Retinal pigment epithelial cell (primary cell): ENCODE results near the gene SSH2.

Experiments
- DNase-seq: peaks from one replicate; pipeline ENCODE4 v3.0.0-alpha.2; 2010; ENCODE audit warnings: low read depth
- H3K4me3 ChIP-seq: 2 replicates; pipeline ENCODE4 v1.5.1; 2011; ENCODE audit warnings: mild to moderate bottlenecking, low read length, control low read depth, moderate library complexity
- TF ChIP-seq, protein P1 (sequence below): conservative IDR thresholded peaks from 2 replicates; pipeline ENCODE4 v1.5.1; 2011; ENCODE audit warnings: low read depth, low read length, control low read depth, inconsistent platforms

SSH2 gene

DNA sequence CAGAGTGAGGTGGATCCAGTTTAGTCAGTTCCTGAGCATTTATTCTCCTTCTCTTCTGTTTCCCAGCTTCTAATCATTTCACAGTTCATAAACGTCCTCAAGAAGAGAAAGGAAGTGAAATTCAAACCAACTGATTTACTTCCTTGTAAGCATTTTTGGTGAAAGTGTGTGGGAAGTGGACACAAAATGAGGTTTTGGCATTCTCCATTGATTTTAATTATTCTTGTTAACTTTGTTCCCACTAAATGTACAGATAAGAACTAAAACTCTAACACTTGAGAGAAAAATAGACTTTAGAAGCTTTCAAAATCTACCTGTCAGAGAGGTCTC lies 264.6 kb downstream of the SSH2 start:
- TF ChIP-seq, protein P1, sequence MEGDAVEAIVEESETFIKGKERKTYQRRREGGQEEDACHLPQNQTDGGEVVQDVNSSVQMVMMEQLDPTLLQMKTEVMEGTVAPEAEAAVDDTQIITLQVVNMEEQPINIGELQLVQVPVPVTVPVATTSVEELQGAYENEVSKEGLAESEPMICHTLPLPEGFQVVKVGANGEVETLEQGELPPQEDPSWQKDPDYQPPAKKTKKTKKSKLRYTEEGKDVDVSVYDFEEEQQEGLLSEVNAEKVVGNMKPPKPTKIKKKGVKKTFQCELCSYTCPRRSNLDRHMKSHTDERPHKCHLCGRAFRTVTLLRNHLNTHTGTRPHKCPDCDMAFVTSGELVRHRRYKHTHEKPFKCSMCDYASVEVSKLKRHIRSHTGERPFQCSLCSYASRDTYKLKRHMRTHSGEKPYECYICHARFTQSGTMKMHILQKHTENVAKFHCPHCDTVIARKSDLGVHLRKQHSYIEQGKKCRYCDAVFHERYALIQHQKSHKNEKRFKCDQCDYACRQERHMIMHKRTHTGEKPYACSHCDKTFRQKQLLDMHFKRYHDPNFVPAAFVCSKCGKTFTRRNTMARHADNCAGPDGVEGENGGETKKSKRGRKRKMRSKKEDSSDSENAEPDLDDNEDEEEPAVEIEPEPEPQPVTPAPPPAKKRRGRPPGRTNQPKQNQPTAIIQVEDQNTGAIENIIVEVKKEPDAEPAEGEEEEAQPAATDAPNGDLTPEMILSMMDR = no peak
- no peak for DNase-seq
- no peak overlapping the region for H3K4me3 ChIP-seq

DNA sequence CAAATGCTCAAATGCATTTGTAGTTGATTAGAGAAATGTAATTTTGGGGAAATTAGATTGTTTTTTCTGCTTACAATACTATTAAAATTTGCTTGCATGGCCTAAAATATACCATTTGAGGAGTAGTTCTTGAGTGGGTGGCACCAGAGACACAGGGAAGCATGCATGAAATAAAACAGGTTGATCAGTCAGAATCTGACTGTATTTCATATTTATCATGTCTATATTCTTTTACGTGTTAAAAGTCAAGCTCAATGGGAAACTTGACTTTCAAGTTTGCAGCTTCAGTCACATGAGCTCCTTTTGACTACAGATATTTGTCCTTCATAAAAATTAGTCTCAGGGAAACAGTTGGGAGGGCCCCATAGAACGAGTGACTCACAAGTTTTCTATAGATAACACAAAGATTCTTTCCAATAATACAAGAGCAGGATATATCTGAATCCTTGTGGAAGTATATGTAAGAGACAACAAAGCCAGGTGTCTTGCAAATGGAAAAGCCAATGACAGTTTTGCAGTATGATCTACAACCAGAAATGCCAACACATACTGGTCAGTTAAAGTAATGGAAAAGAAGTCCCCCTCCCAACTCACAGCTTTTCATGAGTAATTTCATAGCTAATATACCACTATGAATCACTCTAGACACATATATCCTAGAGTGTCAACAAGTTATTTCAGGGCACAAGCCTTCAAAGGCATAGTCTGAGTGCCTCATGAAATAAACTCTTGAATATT lies 265.1 kb downstream of the SSH2 start:
- no peak for DNase-seq
- TF ChIP-seq, protein P1 = no peak

DNA sequence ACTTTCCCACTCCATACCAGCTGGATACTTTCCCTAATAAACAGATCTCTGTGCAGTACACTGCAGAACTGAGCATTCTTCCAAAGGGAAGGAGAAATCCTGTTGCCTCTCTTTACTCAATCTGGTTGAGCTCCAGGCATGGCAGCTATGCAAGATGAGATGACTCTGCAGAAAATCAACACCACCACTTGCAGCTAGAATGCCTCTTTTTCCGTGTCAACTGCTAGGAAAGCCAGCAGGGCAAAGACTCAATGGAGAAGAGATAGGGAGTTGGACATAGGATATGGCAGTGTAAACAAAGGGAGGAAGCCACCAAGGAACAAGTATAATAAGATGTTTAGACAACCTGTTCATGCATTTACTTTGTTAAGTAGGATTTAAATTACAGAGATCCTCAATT lies 266.9 kb downstream of the SSH2 start:
- TF ChIP-seq, protein P1 = no peak
- DNase-seq = no peak

More for the DNA sequence above, 265.1 kb downstream of the SSH2 start:
- no peak overlapping the region for H3K4me3 ChIP-seq

DNA sequence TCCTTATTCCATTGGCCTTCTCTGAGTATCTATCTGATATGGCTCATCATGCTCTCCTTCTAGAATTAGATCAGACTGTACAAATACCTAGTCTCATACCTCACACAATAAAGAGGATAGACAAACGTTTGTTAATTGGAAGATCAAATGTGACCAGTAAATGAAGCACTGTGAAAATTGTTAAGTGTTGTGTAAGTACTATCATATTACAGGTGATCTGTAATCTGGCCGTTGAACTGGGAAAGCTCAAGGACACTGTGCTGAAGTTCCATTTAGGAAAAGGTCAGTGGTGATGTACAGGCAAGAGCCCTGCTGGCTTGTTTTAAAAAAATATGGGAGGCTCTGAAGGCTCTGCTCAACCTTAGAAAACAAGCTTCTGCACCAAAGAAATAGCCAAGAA lies 268.8 kb downstream of the SSH2 start:
- no peak overlapping the region for H3K4me3 ChIP-seq
- DNase-seq = no peak
- TF ChIP-seq, protein P1 = no peak

More for the DNA sequence above, 266.9 kb downstream of the SSH2 start:
- H3K4me3 ChIP-seq = no peak overlapping the region

DNA sequence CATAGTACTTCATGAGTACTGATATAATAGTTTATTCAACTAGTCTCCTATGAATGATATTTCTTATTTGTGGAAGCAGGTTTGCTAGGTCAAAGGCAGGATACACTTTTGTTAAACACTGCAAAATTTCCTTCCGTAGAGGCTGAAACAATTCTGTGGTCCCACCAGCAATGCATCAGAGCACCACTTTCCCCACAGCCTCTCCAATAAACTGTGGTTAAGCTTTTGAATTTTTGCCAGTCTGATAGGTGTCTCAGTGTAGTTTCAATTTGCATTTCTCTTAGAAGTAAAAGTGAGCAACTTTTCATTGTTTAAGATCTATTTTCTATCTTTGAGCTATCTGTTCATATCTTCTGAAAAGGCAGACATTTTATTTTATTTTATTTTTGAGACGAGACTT lies 270.9 kb downstream of the SSH2 start:
- TF ChIP-seq, protein P1 = no peak
- no peak for DNase-seq
- no peak overlapping the region for H3K4me3 ChIP-seq

DNA sequence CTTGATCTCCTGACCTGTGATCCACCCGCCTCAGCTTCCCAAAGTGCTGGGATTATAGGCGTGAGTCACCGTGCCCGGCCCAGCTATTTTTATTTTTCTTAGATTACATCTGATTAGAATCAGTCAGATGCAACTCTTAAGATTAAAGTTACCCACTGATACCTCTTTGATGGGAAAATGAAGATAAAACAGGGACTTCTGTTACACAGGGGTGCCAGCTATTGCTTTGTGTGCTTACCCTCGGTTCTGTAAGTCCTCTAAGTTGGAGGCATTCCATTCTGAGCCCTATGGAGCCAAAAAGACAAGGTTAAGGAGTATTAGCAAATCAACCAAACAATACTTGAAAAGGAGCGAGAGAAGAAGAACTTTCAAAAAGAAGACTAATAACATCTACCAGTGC lies 274.7 kb downstream of the SSH2 start:
- no peak for DNase-seq
- H3K4me3 ChIP-seq = no peak overlapping the region
- TF ChIP-seq, protein P1 = no peak

DNA sequence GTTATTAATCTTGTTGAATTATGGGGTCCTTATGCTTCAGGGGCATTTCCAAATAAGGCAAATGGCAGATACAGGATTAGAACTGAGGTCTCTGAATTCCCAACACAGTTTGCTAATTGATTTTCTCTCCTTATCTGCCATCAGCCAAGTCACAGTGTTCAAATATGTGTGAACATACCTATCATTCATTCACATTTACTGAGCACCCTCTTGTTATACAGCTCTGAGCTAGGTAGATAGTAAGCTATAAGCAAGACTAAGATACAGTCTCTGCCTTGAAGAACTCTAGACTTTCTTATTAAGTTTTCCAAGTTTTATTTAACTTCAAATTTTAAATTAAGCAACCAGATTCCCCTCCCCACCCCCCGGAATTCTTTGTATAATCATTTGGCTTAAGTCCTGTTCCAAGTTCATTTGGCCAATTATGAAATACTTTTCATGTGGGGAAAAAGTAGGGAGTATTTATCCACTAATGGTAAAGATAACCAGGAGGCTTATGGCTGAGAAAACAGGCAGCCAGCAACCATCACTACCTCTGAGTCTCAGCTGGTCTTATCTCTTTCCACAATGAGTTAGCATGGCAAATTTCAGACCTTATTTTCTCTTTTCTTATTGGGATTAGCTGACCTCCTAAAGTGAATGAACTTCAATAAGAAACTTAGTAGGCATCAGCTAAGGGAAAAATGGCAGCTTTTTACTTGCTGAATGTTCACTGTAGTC lies 275.9 kb downstream of the SSH2 start:
- TF ChIP-seq, protein P1 = no peak
- no peak for DNase-seq
- H3K4me3 ChIP-seq = no peak overlapping the region
